TTC549 (cell line): ENCODE data around the gene PFN3.
"Not testable (repeated sequence)": the region's sequence is repeated elsewhere in the genome, so short reads cannot be mapped to it uniquely, and the experiment has no call there.

Experiments used
- FAIRE-seq: peaks from 2 replicates; lab custom pipeline; 2012; peaks lifted over from hg19 to GRCh38; lab: Jason Lieb, UNC

PFN3 gene

GRCh38 chr5:177425196-177425800, 24.8 kb upstream of the PFN3 start:
- FAIRE-seq: no peak

GRCh38 chr5:177423671-177424070, 23.2 kb upstream of the PFN3 start:
- FAIRE-seq: no peak

GRCh38 chr5:177421062-177421798, 20.8 kb upstream of the PFN3 start:
- no peak for FAIRE-seq

- not testable (repeated sequence) for FAIRE-seq
These were observed 20.0 kb upstream of the PFN3 start for GRCh38 chr5:177420472-177420871.

- no peak for FAIRE-seq
These were observed 18.6 kb upstream of the PFN3 start for GRCh38 chr5:177419046-177419445.

GRCh38 chr5:177417081-177417480, 16.6 kb upstream of the PFN3 start:
- FAIRE-seq: not testable (repeated sequence)

GRCh38 chr5:177414481-177414880, 14.0 kb upstream of the PFN3 start:
- no peak for FAIRE-seq

- FAIRE-seq: no peak
These were observed 12.3 kb upstream of the PFN3 start for GRCh38 chr5:177412603-177413233.

GRCh38 chr5:177410575-177410974, 10.1 kb upstream of the PFN3 start:
- no peak for FAIRE-seq

GRCh38 chr5:177409043-177409801, 8.8 kb upstream of the PFN3 start, which contains the start of gene F12:
F12 (minus strand) TSS chr5:177409564; CDS start chr5:177409527, 37 bp downstream.
- FAIRE-seq: no peak

GRCh38 chr5:177405805-177406204, 5.3 kb upstream of the PFN3 start:
- no peak for FAIRE-seq

GRCh38 chr5:177405312-177405711, 4.9 kb upstream of the PFN3 start:
- no peak for FAIRE-seq

GRCh38 chr5:177404641-177405179, 4.2 kb upstream of the PFN3 start:
- FAIRE-seq: no peak

- no peak for FAIRE-seq
These were observed 3.6 kb upstream of the PFN3 start for GRCh38 chr5:177403792-177404640.

GRCh38 chr5:177403102-177403791, 2.8 kb upstream of the PFN3 start:
- FAIRE-seq: no peak

- no peak for FAIRE-seq
These were observed 2.0 kb upstream of the PFN3 start for GRCh38 chr5:177402271-177403043.

GRCh38 chr5:177397875-177398390, 2.5 kb downstream of the PFN3 start:
- FAIRE-seq: no peak

GRCh38 chr5:177396807-177397206, 3.7 kb downstream of the PFN3 start:
- FAIRE-seq: no peak

GRCh38 chr5:177396078-177396477, 4.4 kb downstream of the PFN3 start:
- FAIRE-seq: no peak

- no peak for FAIRE-seq
These were observed 6.5 kb downstream of the PFN3 start for GRCh38 chr5:177393990-177394389.
